NCI-H345 treated with DMSO at 0.1 percent for 48 hours (cell line): ENCODE measurements around the gene FAM181A.

Source experiments
- DNase-seq: peaks from one replicate; lab custom pipeline; 2025; ENCODE audit not compliant: unreplicated experiment; lab: John Stamatoyannopoulos, UW

FAM181A gene

GRCh38 chr14:93903342-93904184, 23.6 kb upstream of the FAM181A start:
- peak; percentile 11 for DNase-seq

GRCh38 chr14:93905623-93906022, 21.5 kb upstream of the FAM181A start:
- DNase-seq = no peak

- peak; percentile 66 for DNase-seq
Observed at GRCh38 chr14:93906341-93907329, 20.5 kb upstream of the FAM181A start.

- no peak for DNase-seq
Observed at GRCh38 chr14:93909429-93910128, 17.6 kb upstream of the FAM181A start.

- no peak for DNase-seq
Observed at GRCh38 chr14:93911975-93912615, 15.0 kb upstream of the FAM181A start.

GRCh38 chr14:93912782-93913181, 14.4 kb upstream of the FAM181A start:
- no peak for DNase-seq

- DNase-seq = no peak
Observed at GRCh38 chr14:93914278-93914677, 12.9 kb upstream of the FAM181A start.

GRCh38 chr14:93915070-93915705, 12.0 kb upstream of the FAM181A start:
- no peak for DNase-seq

GRCh38 chr14:93915800-93916199, 11.3 kb upstream of the FAM181A start:
- DNase-seq = no peak

- DNase-seq = no peak
Observed at GRCh38 chr14:93916498-93916897, 10.6 kb upstream of the FAM181A start.

- no peak for DNase-seq
Observed at GRCh38 chr14:93917141-93917540, 10.0 kb upstream of the FAM181A start.

GRCh38 chr14:93921001-93921806, 5.9 kb upstream of the FAM181A start:
- no peak for DNase-seq

GRCh38 chr14:93923626-93924025, 3.5 kb upstream of the FAM181A start:
- peak; percentile 63 for DNase-seq

- no peak for DNase-seq
Observed at GRCh38 chr14:93924592-93925355, 2.4 kb upstream of the FAM181A start.

GRCh38 chr14:93925374-93925895, 1.7 kb upstream of the FAM181A start:
- no peak for DNase-seq

GRCh38 chr14:93926245-93926872, 785 bp upstream of the FAM181A start:
- DNase-seq = peak; percentile 41

- DNase-seq = no peak
Observed at GRCh38 chr14:93927800-93928145, 629 bp downstream of the FAM181A start.
